C4-2B (cell line): ENCODE data around the gene CSMD2.

Experiments
- H3K27ac ChIP-seq: fragments of 450-650 bp; 2 replicates; pipeline ENCODE4 v1.5.1; 2017
- CTCF ChIP-seq: fragments of 450-650 bp; conservative IDR thresholded peaks from 2 replicates; pipeline ENCODE4 v1.5.1; 2017; ENCODE audit warnings: mild to moderate bottlenecking
- ZFX ChIP-seq: fragments of 450-650 bp; IDR thresholded peaks from 2 replicates; pipeline ENCODE4 v1.6.1; 2017

The CSMD2 gene

GRCh38 chr1:33698361-33699035, 466.5 kb downstream of the CSMD2 start:
- TF ChIP-seq ZFX = no peak
- no peak for TF ChIP-seq CTCF
- no peak overlapping the region for H3K27ac ChIP-seq

- H3K27ac ChIP-seq = no peak overlapping the region
- TF ChIP-seq ZFX (no peak), CTCF (no peak)
These were observed 467.2 kb downstream of the CSMD2 start for GRCh38 chr1:33697816-33698215.

DNA sequence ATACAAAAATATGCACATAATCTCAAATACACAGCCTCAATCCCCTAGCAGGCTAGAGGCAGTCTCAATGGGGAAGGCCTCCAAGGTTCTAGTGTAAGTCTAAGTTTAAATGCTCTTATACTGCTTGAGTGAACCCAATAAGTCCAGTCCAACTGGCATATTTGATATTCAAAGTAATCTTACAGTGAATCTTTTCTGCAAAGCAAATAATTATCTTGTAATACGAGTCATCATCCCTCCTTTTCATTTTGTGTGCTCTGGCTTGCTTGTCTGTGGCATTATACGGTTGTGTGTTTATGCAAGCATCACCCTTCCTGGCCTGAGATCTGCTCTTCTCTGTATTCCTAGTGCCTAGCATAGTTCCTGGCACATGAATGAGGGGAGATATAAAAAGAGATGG, 468.1 kb downstream of the CSMD2 start:
- TF ChIP-seq CTCF = no peak
- no peak overlapping the region for H3K27ac ChIP-seq

- H3K27ac ChIP-seq = no peak overlapping the region
- TF ChIP-seq ZFX = no peak
- no peak for TF ChIP-seq CTCF
These were observed 468.7 kb downstream of the CSMD2 start for GRCh38 chr1:33696311-33696710.

DNA sequence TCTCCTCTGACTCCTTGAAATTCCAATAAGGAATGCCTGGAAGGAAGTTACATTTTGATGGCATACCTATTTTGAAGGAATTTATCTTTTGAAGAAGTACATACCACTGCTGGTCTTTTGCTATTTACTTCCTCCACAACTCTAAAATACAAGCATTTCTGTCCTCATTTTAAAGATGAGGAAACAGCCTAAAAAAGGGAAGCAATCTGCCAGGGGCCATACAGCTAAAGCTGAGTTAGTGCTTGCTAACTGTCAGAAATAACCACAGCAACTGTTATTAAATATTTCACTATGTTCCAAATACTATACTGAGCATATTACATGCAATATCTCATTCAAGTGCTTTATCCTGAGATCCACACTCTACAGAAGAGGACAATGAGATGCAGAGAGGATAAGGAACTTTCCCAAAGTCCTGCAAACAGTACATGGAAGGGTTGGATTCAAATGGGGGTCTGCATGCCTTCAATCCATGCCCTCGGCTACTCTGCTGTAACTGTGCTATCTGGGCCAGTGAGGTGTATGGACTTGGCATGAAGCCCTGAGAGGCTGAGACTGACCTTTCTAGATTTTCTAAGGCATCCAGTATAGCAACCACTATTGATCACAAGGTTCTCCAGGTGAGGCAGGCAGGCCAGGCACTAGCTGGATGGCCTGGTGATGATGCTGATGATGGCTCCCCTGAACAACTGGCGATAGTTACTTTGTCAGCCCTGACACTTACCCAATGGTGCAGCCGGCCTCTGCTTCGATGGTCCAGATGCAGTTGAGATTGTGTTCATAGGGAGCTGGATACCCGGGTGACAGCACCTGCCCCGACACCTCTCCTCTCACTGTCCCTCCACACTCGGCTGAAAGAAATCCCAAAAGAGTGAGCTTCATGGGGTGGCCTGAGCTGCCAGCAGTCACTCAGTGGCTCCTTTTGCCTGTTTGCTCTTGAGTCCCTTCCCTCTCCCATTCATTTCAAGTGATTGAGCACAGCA, 472.5 kb downstream of the CSMD2 start:
- no peak overlapping the region for H3K27ac ChIP-seq
- TF ChIP-seq ZFX = no peak
- TF ChIP-seq CTCF = no peak

DNA sequence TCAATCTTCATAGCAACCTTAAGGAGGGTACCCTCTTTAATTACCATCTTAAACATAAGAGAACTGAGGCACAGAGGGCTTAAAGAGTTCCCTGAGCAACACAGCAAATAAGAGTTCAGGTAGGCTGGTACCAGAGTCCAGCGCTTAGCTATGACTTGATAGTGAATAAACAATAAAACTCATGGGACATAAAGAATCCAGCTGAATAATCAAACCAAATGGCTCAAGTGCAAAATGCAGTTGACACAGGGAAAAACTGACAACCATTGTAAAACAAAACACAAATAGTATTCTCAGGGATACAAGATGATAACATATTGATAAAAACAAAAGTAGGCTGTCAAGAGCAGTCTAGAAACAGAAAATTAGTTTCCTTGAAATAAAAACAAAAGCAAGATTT, 478.0 kb downstream of the CSMD2 start:
- no peak overlapping the region; the same call in 1 of the 2 replicates for H3K27ac ChIP-seq
- TF ChIP-seq ZFX (no peak), CTCF (no peak)

DNA sequence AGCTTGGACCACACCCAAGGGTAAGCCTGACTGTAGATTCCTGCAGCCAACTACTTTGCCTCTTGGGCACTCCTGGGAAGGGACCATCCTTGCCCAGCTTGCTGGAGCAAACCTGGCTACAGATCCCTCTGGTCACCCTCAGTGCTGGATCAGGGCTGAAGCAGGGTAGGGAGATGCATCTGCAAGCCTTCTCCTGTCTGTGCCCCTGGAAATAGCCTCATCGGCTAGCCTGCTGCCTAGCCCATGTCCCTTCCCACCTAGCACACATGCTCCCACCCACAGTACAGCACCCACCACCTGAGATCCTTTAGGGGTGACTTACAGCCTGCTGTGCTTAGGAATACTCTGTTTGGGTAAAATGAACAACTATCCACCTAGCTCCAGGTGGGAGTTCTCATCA, 478.5 kb downstream of the CSMD2 start:
- TF ChIP-seq CTCF (no peak), ZFX (no peak)
- no peak overlapping the region; the same call in 1 of the 2 replicates for H3K27ac ChIP-seq
